ENCODE data around the gene PLA2G7.

GRCh38 chr6:46758960-46759753 lies 24.0 kb upstream of the PLA2G7 start:
- TF ChIP-seq POLR2AphosphoS5 (IDR thresholded peaks at IDR 0.05; ENCODE audit: low read depth, low read length), result no peak
- TF ChIP-seq TAF1 (IDR thresholded peaks at IDR 0.05; ENCODE audit: borderline replicate concordance, insufficient read depth, low read length), result no peak
- no peak for TF ChIP-seq REST (IDR thresholded peaks at IDR 0.05; ENCODE audit: insufficient read depth in 1 of 2, low read depth in 2 of 2, low read length in 2 of 2)
- no peak for TF ChIP-seq SIN3A (IDR thresholded peaks at IDR 0.05; ENCODE audit: borderline replicate concordance, insufficient read depth, low read length)
- no peak for TF ChIP-seq FOXP2 (optimal IDR thresholded peaks at IDR 0.05; ENCODE audit: borderline replicate concordance, extremely low read depth, extremely low read length, insufficient read depth)

Measured in PFSK-1 (cell line).